Adrenal gland (tissue), 5 donors: ENCODE measurements around the gene ATG16L2.

Experiments used
- CTCF ChIP-seq, 6 experiments: fragments of 450-650 bp in 4 of 6; fragments of 200-600 bp in 2 of 6; sonication (generic) in 1 of 6; IDR thresholded peaks; 1 replicate in 5 of 6; 2 replicates in 1 of 6; pipeline versions ENCODE4 v1.5.1 to v1.8.0; 2016 to 2021; ENCODE audit warnings: antibody characterized with exemption in 6 of 6, mild to moderate bottlenecking in 2 of 6, moderate library complexity in 1 of 6
- POLR2A ChIP-seq, 2 donors: fragments of 450-650 bp; IDR thresholded peaks; one replicate each; pipeline ENCODE4 v1.6.1; 2017; ENCODE audit warnings: antibody characterized with exemption in 2 of 2, mild to moderate bottlenecking in 2 of 2, moderate library complexity in 1 of 2
- donor health status: DM: no; HTN: no; CAD: no.

- TF ChIP-seq CTCF (IDR thresholded peaks at IDR 0.05) (no peak), POLR2A (IDR thresholded peaks at IDR 0.05) (no peak)
Measured at GRCh38 chr11:72841397-72841796, 27.2 kb downstream of the ATG16L2 start.
